Endometrial microvascular endothelial cells (primary cell): ENCODE measurements around the gene TP53I13. TPM values are rescaled to one million over a fixed set of nuclear protein-coding genes. Genes with fewer than 3 reads are reported as not detected.

Source experiments
- in situ Hi-C: cut with HindIII; loops from 2 replicates; pipeline ENCODE4 v1.10.0; 2017; ENCODE audit warnings: low sequenced_read_pairs, low pct_unique_long_range_greater_than_20kb; ENCODE audit errors: inconsistent ontology term
- total RNA-seq: library from RNA; depleted of rRNA; stranded (reverse); fragments of >200 nt; gene quantifications from one replicate; pipeline ENCODE4 v1.2.3, GENCODE V29; 2015; ENCODE audit errors: inconsistent ontology term

TP53I13 gene
- total RNA-seq, 1 donor from 2014 or later, result 23.3 TPM

DNA sequence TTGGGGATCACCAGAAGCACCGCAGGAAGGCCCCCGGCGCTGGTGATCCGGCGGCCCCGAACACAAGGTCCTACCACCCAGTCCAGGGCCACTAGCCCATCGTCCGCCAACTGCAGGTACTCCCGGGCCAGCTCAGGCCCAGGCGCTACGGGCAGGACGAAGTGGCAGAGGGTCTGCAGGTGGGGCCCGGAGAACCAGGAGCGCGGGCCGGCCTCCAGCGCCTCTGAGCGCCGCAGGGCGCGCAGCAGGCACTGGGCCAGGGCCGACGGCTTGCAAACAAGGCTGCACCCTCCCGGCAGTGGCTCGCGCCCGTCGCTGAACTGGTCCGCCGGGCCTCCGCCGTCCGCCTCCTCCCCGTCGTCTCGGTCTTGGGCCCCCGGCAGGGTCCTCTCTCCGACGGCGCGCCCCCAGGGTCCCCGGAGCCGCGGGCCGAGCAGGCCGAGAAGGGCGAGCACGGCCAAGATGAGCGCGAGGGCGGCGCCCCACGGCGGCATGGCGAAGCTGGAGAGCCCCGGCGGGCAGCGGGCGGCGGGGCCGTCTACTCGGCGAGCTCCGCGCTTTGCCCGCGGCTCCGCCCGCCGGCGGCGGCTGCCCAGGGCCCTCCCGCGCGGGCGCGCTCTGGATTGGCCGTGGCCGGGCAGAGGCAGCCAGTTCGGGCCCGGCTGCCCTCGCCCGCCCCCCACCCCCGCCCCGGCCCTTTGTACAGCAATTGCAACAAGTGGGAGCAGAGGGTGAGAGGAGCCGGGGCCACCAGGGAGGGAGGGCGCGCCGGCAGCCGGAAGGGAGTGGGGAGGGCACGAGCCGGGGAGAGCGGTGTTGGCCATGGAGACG is 1.8 kb upstream of the TP53I13 start, which contains the start of gene ABHD15:
TSS of gene ABHD15 (minus strand) at position 565 of the 831 bp plus-strand sequence. CDS start at position 494, 71 bp downstream.
- in situ Hi-C loops, result no loop called here

DNA sequence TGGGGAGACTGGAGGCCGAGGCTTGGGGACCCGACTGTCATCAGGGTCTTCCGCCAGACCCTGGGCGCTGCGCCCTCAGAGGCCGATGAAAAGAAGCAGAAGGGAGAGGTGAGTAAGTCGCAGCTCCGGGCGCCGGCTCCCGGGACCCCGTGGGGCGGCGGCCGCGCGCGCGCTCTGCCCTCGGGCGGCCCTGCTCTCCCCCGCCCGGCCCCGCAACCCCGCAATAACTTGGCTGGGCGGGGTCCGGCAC is 1.3 kb upstream of the TP53I13 start:
- in situ Hi-C loops, result no loop called here

DNA sequence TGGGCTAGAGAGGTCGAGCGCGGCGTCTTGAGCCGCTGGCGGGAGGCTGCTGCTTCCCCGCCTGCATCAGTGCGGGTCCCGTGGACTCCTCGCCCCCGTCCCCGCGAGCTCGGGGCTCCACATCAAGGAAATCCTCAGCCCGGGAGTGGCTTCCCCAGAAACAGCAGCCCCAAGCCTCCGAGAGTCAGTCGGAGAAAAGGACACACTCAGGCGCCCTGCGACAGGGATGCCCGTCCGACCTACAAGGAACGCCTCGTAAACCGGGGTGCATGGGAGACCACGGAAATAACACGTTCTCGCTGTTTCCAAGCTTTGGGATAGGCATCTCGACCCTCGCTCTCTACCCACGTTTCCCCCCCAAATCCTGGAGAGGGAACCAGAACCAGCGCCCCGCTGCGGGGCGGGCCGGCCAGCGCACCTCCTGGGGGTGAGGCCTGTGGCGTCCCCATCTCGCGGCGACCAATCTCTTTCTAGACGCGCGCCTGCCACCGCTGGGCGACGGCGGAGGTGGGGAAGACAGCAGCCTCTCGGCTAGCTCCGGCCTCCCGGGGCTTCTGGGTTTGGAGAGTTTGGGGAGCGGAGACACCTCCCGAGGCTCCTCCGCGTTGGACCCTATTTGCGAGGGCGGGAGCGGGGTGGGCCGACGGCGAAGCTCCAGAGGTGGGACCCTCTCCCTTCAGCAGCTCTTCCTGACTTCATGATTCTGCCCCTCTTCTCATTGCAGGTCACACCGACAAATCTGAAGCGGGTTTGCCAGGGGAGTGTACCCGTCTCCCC is 759 bp upstream of the TP53I13 start:
- in situ Hi-C loops, result no loop called here

DNA sequence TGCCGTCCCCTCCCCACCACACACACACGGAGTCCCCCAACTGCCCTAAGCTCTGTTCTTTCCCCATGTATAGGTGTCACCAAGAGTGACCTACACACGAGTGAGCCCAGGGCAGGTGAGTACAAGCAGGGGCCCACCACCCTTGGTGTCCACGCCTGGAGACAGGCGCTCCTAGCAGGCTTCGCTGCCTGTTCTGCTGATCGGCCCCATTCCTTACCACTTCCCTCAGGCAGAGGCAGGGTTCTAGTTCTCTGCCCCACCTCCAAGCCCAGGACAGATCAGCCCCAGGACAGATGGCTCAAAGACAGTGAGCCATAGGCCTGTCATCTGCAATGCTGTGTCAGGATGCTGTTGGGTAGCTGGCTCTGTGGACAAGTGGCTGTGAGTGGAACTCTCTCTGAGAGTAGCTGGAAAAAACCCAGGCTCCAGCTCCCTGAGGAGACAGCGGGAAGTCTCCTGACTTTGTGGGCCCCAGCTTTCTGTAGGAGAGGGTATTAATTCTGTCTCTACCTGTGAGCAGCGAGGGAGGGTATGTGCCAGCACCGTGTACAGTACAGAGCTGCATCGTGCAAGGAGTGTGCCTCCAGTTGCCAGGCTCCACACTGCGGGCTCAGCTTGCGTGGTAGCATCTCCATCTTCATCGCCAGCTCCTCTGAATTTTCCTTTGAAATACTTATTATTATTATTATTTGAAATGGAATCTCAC is 897 bp downstream of the TP53I13 start:
- in situ Hi-C loops, result no loop called here

DNA sequence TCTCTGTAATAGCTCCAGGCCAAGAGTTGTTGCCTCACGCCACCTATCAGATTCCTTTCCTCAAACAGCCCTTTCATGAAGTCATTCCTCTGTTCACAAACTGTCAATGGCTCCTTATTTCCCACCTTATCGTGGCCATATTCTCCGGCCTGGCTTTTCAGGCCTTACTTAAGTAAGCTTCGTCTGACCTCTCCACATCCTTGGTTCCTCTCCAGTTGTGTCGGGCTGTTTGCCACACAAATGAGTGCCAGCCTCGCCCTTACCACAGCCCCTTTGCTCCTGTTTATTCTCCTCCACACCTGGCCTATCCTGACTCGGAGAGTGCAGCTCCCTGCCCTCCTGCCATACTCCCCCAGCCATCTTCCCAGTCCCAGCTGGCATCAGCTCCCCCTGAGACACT is 2.0 kb downstream of the TP53I13 start:
- in situ Hi-C loops, result no loop called here

DNA sequence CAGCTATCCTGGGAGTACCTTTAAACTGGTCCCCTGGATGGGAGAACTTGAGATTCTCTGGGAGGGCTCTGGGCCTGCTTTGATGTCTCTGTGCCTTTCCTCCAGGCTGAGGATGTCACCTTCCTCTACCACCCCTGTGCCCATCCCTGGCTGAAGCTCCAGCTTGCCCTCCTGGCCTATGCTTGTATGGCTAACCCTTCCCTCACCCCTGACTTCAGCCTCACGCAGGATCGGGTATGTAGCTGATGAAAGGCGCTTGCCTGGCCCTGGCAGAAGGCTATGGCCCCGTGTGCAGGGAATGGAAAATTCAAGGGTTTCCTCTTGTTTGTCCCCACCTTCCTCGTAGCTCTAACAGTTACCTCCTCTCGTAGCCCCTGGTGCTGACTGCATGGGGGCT is 3.0 kb downstream of the TP53I13 start:
- in situ Hi-C loops, result no loop called here

DNA sequence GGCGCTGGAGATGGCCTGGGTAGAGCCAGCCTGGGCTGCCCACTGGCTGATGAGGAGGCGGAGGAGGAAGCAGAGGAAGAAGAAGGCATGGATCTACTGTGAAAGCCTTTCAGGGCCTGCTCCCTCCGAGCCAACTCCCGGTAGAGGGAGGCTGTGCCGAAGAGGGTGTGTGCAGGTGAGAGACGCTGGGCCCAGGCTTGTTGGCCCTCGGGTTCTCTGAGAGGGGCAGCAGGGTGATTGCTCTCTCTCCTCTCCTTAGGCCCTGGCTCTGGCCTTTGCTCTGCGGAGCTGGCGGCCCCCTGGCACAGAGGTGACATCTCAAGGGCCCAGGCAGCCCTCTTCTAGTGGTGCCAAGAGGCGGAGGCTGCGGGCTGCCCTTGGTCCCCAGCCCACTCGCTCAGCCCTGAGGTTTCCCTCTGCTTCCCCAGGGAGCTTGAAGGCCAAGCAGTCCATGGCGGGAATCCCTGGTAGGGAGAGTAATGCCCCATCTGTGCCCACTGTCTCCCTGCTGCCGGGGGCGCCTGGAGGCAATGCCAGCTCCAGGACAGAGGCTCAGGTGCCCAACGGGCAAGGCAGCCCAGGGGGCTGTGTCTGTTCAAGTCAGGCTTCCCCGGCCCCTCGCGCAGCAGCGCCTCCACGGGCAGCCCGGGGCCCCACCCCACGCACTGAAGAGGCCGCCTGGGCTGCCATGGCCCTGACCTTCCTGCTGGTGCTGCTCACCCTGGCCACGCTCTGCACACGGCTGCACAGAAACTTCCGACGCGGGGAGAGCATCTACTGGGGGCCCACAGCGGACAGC is 3.6 kb downstream of the TP53I13 start:
- in situ Hi-C loops, result no loop called here

DNA sequence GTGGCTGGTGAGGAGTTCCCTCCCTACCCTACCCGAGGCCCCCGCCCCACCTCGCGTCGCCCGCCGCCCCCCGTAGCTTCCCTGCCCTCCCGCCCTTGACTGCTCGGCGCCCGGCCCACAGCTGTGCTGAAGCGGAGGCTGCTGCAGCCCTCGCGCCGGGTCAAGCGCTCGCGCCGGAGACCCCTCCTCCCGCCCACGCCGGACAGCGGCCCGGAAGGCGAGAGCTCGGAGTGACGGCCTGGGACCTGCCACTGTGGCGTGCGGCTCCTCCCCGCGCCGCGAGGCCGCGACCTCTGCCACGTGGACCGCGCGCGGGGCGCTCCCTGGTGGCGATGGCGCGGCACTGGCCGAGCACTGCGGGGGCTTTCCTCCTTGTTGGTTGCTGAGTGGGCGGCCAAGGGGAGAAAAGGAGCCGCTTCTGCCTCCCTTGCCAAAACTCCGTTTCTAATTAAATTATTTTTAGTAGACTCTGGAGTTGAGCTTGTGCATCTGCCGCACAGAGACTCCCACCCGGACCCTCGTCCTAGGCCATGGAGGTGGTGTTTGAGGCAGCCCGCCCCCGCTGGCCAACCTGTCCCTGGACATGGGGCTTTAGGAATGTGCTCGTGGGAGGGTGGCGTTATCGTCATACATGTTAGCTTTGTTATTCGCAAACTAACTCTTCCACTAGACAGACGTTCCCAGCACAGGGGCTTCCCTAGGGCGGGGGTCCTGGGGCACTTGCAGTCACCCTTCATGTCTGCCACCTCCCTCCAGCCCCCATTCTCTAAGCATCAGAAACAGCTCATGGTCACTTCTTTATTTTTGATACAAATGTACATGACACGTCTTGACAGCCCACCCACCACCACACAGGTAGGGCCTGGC is 4.4 kb downstream of the TP53I13 start:
- in situ Hi-C loops, result no loop called here

DNA sequence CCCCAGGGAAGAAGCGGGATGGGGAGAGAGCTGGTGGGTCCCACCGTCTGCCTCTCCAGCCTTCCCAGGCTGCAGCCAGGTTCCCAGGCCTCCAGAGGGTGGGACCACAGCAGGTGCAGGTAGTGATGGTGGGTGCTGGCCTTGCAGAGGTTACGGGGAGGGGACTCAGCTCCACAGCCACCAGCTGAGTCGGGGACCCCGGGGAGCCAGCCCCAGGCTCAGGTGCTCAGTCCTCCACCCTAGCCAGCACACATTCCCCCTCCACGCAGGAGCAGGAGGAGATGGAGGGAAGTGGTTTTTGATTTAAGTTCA is 5.0 kb downstream of the TP53I13 start:
- in situ Hi-C loops, result no loop called here

DNA sequence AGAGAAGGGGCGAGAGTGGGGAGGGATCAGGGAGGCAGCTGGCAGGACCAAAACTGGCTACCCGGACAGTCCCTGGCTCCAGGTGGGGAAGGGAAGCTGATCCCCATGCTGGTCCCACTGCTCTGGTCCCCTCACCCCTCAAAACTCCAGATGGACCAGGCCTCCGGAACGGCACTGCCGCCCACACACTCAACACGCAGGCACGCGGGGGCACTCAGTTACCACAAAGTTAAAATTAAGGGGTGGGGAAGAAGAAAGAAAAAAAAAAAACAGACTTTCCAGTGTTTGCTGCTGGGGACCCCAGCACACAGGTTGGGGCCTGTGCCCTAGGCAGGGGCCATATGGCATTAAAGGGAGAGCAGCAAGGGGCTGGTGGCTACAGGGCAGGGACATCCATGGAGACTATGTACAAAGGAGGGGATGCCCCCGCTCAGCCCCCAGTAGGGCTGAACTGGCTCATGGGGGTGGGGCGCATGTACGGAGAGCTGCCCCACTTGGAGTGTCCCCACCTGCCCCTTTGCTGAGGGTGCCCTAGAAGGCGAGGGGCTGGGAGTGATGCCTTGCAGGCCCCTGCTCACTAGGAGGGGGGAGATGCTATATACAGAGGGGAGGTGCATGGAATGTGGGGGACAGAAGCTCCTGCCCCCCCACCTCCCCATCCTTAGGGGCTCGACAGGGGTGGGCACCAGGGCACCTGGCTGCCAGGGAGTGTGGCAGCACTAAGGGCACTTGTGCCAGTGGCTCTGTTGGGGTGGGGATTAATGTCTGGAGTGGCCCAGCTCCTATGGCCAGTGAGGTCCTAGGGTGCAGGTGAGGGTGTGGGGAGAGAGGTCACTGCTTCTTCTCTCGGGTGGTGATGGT is 5.6 kb downstream of the TP53I13 start:
- in situ Hi-C loops, result no loop called here

DNA sequence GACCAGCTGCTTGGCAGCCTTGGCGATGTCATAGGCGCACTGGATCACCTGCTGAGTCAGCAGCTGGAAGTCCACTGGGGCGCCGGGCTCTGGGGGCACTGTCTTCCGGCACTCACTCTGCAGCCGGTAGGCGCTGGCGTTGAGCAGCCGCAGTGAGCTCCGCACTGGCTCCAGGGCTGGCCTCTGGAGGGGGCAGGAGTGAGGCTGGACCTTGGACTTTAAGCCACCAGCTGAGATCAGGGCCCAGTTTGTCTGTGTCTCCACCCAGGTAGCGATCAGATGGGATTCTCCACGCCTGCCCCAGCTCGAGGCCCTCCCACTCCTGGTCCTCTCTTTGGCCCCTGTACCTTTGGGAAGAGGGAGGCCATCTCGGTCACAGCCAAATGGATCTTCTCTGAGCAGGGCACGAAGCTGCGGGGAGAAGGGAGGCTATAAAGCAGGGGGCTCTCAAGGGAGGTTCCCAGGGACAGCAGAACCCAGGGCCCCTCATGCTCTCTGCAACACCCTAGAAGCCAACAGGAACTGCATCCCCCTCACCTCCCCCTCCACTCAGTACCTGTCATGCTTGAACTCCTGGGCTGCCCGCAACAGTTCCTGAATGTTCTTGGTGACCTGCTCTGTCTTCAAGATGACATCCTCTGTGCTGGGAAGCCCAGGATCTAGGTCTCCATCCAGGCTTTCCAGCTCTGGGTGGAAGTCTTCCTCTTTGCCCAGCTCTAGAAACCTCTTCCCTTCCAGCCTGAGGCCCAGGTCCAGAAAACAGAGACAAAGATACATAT is 6.4 kb downstream of the TP53I13 start:
- in situ Hi-C loops, result no loop called here

DNA sequence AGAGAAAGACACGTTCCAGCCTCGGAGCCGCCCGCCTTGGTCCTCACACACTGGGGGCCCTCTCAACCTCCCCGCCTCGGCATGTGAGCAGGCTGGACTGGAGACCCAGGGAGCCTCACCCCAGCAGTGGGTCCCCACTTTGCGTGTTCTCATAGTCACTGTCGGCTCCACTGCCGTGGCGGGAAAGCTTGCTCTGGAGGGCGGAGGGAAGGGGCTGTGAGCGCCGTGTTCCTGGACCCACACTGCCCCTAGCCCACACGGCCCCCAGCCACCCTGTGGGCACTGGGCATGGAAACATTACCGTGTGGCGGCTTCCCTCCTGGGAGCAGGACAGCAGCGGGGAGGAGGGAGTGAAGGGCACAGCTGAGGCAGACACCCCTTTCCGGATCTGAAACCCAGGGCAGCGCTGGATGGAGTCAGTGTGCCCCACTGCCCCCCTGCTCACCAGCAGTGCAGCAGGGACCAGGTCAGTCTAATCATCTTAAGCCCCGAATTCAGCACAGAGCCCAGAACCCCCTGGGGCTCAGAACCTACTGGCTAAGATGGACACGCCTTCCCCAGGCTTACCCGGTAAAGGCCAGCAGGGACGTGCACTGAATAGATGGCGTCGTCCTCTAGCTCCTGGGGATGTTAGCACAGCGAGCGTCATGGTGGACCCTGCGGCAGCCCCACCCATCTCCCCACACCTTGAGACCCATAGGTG is 7.2 kb downstream of the TP53I13 start:
- in situ Hi-C loops, result no loop called here

DNA sequence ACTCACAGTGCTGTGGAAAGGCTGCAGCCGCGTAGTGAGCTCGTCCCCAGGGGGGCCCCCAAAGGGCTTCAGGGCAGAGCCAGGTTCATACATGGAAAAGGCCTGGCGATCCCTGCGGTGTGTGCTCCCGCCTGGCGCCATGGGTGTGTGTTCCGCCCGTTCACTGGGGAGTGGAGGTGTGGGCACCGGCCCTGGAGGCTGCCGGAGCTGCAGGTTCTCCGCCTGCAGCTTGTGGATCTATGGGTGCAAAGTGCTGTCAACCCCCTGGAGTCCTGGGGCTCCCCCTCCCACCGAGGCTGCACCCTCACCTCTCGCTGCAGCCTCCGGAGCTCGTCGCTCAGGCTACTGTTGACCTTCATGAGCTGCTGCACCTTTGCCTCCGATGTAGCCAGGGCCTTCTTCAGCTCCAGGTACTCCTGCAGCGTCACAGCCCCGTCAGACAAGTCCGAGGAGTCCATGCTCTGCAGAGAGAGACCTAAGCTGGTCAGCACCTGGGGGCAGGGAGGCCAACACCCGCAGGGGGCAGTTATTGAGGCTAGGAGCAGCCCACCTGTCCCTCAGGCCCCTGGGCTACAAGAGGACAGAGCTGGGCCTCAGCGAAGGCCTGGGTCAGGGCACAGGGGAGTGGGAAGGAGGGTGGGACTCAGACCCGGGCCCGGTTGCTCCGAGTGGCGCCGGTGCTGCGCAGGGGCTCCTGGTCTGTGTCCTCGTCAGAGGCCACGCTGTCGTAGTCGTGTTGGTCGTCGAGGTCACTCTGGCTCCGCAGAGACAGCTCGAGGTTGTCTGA is 7.9 kb downstream of the TP53I13 start:
- in situ Hi-C loops, result no loop called here

DNA sequence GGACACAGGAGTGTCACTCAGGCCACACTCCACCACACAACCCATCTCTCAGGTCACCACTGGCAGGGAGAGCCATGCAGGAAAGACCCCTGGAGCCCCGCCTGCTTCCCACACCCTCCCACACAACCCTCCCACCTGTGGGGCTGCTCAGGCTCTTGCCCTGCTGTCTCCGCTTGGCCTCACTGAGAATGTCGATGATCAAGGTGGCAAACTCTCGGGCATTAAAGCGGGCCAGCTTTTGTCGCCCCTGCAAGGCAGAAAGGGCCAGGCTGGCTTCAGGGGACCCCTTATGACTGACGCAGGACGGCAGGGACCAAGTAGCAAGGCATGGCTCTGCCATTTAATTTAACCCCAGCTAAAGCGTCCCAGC is 8.5 kb downstream of the TP53I13 start:
- in situ Hi-C loops, result no loop called here

DNA sequence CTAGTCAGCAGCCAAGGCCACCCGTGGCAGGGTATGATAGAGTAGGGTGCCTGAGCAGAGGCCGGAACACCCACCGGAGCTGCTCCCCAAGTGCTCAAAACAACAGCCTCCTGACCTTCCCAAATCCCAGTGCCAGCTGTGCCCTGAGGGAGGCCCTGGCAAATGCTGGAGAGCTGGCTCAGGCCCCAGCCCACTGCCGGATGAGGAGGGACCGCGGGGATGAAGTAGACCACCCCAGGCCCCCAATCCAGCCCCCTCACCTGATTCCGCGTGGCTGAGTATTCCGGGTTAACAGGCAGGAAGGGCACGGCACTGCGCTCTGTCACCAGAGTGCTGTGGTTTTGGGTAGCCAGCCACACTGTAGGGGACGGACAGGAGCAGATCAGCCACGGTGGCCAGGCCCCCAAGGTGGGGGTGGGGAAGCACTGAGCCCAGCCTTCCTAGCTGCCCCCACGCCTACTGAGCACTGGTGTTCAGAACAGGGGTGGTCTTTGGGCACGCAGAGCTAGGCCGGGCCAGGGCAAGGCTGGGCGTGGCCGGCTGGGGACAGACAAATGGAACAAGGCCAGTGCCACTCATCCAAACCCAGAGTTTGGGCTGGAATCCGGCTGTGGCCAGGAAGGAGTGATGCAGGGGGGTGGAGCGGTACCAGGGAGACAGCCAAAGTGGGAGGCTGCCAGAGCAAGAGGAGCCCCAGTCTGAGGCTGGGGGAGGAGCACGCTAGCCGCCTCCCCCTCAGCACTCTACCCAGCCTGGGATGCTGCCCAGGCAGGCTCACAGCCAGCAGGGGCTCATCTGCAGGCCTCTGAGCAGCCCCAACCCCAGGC is 9.1 kb downstream of the TP53I13 start:
- in situ Hi-C loops, result no loop called here
